Mesendoderm (in vitro differentiated cells): ENCODE data around the gene BTBD10.

Experiments used
- DNase-seq: peaks from one replicate; pipeline ENCODE4 v3.0.0; 2013
- H2AK5ac ChIP-seq: 2 replicates; pipeline ENCODE4 v1.6.1; 2013; ENCODE audit warnings: low read length, inconsistent platforms
- H2BK120ac ChIP-seq: 2 replicates; pipeline ENCODE4 v1.6.1; 2013; ENCODE audit warnings: low read depth, mild to moderate bottlenecking, low read length, moderate library complexity, mixed read lengths
- H2BK15ac ChIP-seq: replicated peaks from 2 replicates; pipeline ENCODE4 v1.6.1; 2013; ENCODE audit warnings: low read depth, mild to moderate bottlenecking, moderate library complexity
- H2BK5ac ChIP-seq: 2 replicates; pipeline ENCODE4 v1.6.1; 2013; ENCODE audit warnings: low read length, inconsistent platforms
- H3K18ac ChIP-seq: 2 replicates; pipeline ENCODE4 v1.6.1; 2013; ENCODE audit warnings: mild to moderate bottlenecking, low read length, mixed read lengths
- H3K23ac ChIP-seq: one replicate; pipeline ENCODE4 v1.6.1; 2013; ENCODE audit warnings: low read length
- H3K27ac ChIP-seq: 2 replicates; pipeline ENCODE4 v1.5.1; 2013; ENCODE audit warnings: low read depth, mild to moderate bottlenecking, inconsistent platforms, low read length, moderate library complexity
- H3K27me3 ChIP-seq: 2 replicates; pipeline ENCODE4 v1.6.1; 2013; ENCODE audit warnings: low read length, control low read depth, mild to moderate bottlenecking, inconsistent platforms; ENCODE audit not compliant: insufficient read depth, poor library complexity
- H3K36me3 ChIP-seq: 2 replicates; pipeline ENCODE4 v1.6.1; 2013; ENCODE audit warnings: low read length, inconsistent platforms; ENCODE audit not compliant: control insufficient read depth, insufficient read depth
- H3K4ac ChIP-seq: one replicate; pipeline ENCODE4 v1.6.1; 2013; ENCODE audit warnings: low read depth, mild to moderate bottlenecking, low read length, moderate library complexity
- H3K4me1 ChIP-seq: 2 replicates; pipeline ENCODE4 v1.6.1; 2013; ENCODE audit warnings: low read depth, low read length, inconsistent platforms; ENCODE audit not compliant: control insufficient read depth
- H3K4me2 ChIP-seq: 2 replicates; pipeline ENCODE4 v1.6.1; 2013; ENCODE audit warnings: low read length
- H3K4me3 ChIP-seq: 2 replicates; pipeline ENCODE4 v1.5.1; 2013; ENCODE audit warnings: mild to moderate bottlenecking, low read length
- H3K56ac ChIP-seq: one replicate; pipeline ENCODE4 v1.6.1; 2013; ENCODE audit warnings: low read length
- H3K79me1 ChIP-seq: 2 replicates; pipeline ENCODE4 v1.6.1; 2013; ENCODE audit warnings: low read length, inconsistent platforms
- H3K79me2 ChIP-seq: 2 replicates; pipeline ENCODE4 v1.6.1; 2013; ENCODE audit warnings: mild to moderate bottlenecking, low read length; ENCODE audit not compliant: control insufficient read depth, insufficient read depth
- H3K9ac ChIP-seq: 2 replicates; pipeline ENCODE4 v1.6.1; 2013; ENCODE audit warnings: low read length, inconsistent platforms
- H4K5ac ChIP-seq: one replicate; pipeline ENCODE4 v1.6.1; 2013; ENCODE audit warnings: low read length
- H4K8ac ChIP-seq: one replicate; pipeline ENCODE4 v1.6.1; 2013; ENCODE audit warnings: low read depth, mild to moderate bottlenecking, control low read depth, low read length, moderate library complexity
- WGBS: extraction: QIAGEN DNeasy Blood & Tissue Kit; methylation state at CpG from one replicate; pipeline ENCODE4 v1.1.7; 2013; ENCODE audit warnings: low lambda C conversion rate, missing lambda C conversion rate; ENCODE audit not compliant: insufficient coverage; ENCODE audit errors: extremely low coverage; 5-methylcytosine and 5-hydroxymethylcytosine counted together

BTBD10 gene

GRCh38 chr11:13487661-13488030 lies 24.6 kb upstream of the BTBD10 start:
- Histone ChIP-seq H3K79me1 (no peaks in the 10 kb centered on the region), H3K9ac (peak overlapping the region; percentile 63), H4K8ac (no peak overlapping the region), H3K56ac (peak overlapping the region; percentile 84), H4K5ac (no peak overlapping the region), H3K27ac (no peak overlapping the region), H2BK15ac (no peak overlapping the region), H3K4me2 (peak overlapping the region; percentile 54), H2BK120ac (no peak overlapping the region), H3K23ac (no peak overlapping the region), H3K27me3 (no peaks in the 10 kb centered on the region), H2BK5ac (no peak overlapping the region), H3K36me3 (no peaks in the 10 kb centered on the region), H2AK5ac (no peak overlapping the region), H3K4ac (no peak overlapping the region), H3K4me1 (no peaks in the 10 kb centered on the region), H3K18ac (no peak overlapping the region), H3K4me3 (no peak overlapping the region), H3K79me2 (no peaks in the 10 kb centered on the region)
- no CpG with 5 or more reads among the region's 5 CpGs for WGBS
- peak; percentile 91 for DNase-seq

GRCh38 chr11:13486926-13487660 lies 24.1 kb upstream of the BTBD10 start:
- peak overlapping the region; percentile 54 for H3K4me2 ChIP-seq
- no peak overlapping the region for H3K27ac ChIP-seq
- peak overlapping the region; percentile 84 for H3K56ac ChIP-seq
- H3K79me1 ChIP-seq = no peaks in the 10 kb centered on the region
- no peaks in the 10 kb centered on the region for H3K79me2 ChIP-seq
- H3K27me3 ChIP-seq = no peaks in the 10 kb centered on the region
- H3K4me1 ChIP-seq = no peaks in the 10 kb centered on the region
- no peak overlapping the region for H4K8ac ChIP-seq
- no peak overlapping the region for H2BK15ac ChIP-seq
- no peak overlapping the region for H4K5ac ChIP-seq
- DNase-seq = peak; percentile 95
- no peak overlapping the region for H3K4ac ChIP-seq
- no peak overlapping the region for H2BK120ac ChIP-seq
- no peak overlapping the region for H3K23ac ChIP-seq
- no peak overlapping the region for H2AK5ac ChIP-seq
- H3K4me3 ChIP-seq = no peak overlapping the region
- no peak overlapping the region for H3K18ac ChIP-seq
- peak overlapping the region; percentile 63 for H3K9ac ChIP-seq
- WGBS = no CpG with 5 or more reads among the region's 26 CpGs
- no peaks in the 10 kb centered on the region for H3K36me3 ChIP-seq
- no peak overlapping the region for H2BK5ac ChIP-seq

GRCh38 chr11:13480198-13480597 lies 17.2 kb upstream of the BTBD10 start:
- H3K18ac ChIP-seq = no peak overlapping the region
- no peak overlapping the region for H2BK120ac ChIP-seq
- no peak overlapping the region for H3K9ac ChIP-seq
- no peak overlapping the region for H2BK5ac ChIP-seq
- H3K4me1 ChIP-seq = no peaks in the 10 kb centered on the region
- H3K56ac ChIP-seq = no peak overlapping the region
- no peak for DNase-seq
- H2BK15ac ChIP-seq = no peak overlapping the region
- H3K4me3 ChIP-seq = no peak overlapping the region
- WGBS = no CpG with 5 or more reads among the region's 9 CpGs
- H3K23ac ChIP-seq = no peak overlapping the region
- H3K27me3 ChIP-seq = no peaks in the 10 kb centered on the region
- no peaks in the 10 kb centered on the region for H3K36me3 ChIP-seq
- H3K27ac ChIP-seq = no peak overlapping the region
- H3K79me1 ChIP-seq = no peaks in the 10 kb centered on the region
- H4K8ac ChIP-seq = no peak overlapping the region
- no peak overlapping the region for H3K4me2 ChIP-seq
- H3K4ac ChIP-seq = no peak overlapping the region
- H4K5ac ChIP-seq = no peak overlapping the region
- H3K79me2 ChIP-seq = no peaks in the 10 kb centered on the region
- no peak overlapping the region for H2AK5ac ChIP-seq

- Histone ChIP-seq H4K5ac (no peak overlapping the region), H3K4me2 (no peak overlapping the region), H2BK15ac (no peak overlapping the region), H2AK5ac (no peak overlapping the region), H3K4me1 (no peaks in the 10 kb centered on the region), H4K8ac (no peak overlapping the region), H2BK5ac (no peak overlapping the region), H3K27ac (no peak overlapping the region), H3K4ac (no peak overlapping the region), H2BK120ac (no peak overlapping the region), H3K9ac (no peak overlapping the region), H3K79me1 (no peaks in the 10 kb centered on the region), H3K79me2 (no peaks in the 10 kb centered on the region), H3K23ac (no peak overlapping the region), H3K36me3 (no peaks in the 10 kb centered on the region), H3K18ac (no peak overlapping the region), H3K56ac (no peak overlapping the region), H3K4me3 (no peak overlapping the region), H3K27me3 (no peaks in the 10 kb centered on the region)
- no CpG with 5 or more reads among the region's 3 CpGs for WGBS
- no peak for DNase-seq
Measured at GRCh38 chr11:13479688-13480087, 16.7 kb upstream of the BTBD10 start.

GRCh38 chr11:13475091-13475490 lies 12.1 kb upstream of the BTBD10 start:
- H3K23ac ChIP-seq = no peak overlapping the region
- no peak overlapping the region for H2BK120ac ChIP-seq
- no peak overlapping the region for H2AK5ac ChIP-seq
- H4K5ac ChIP-seq = no peak overlapping the region
- no peak overlapping the region for H3K9ac ChIP-seq
- no peaks in the 10 kb centered on the region for H3K4me1 ChIP-seq
- H3K27ac ChIP-seq = no peak overlapping the region
- no peaks in the 10 kb centered on the region for H3K27me3 ChIP-seq
- no peaks in the 10 kb centered on the region for H3K79me2 ChIP-seq
- no peak overlapping the region for H4K8ac ChIP-seq
- WGBS = no CpG with 5 or more reads among the region's 3 CpGs
- H3K56ac ChIP-seq = no peak overlapping the region
- no peak overlapping the region for H3K18ac ChIP-seq
- no peak overlapping the region for H2BK15ac ChIP-seq
- no peak overlapping the region for H3K4me3 ChIP-seq
- H3K4ac ChIP-seq = no peak overlapping the region
- DNase-seq = no peak
- H3K79me1 ChIP-seq = no peaks in the 10 kb centered on the region
- no peaks in the 10 kb centered on the region for H3K36me3 ChIP-seq
- H3K4me2 ChIP-seq = no peak overlapping the region
- H2BK5ac ChIP-seq = no peak overlapping the region
